ENCODE data around the gene RGL3.
"Not testable (repeated sequence)": the region's sequence is repeated elsewhere in the genome, so short reads cannot be mapped to it uniquely, and the experiment has no call there.

Gene RGL3

DNA sequence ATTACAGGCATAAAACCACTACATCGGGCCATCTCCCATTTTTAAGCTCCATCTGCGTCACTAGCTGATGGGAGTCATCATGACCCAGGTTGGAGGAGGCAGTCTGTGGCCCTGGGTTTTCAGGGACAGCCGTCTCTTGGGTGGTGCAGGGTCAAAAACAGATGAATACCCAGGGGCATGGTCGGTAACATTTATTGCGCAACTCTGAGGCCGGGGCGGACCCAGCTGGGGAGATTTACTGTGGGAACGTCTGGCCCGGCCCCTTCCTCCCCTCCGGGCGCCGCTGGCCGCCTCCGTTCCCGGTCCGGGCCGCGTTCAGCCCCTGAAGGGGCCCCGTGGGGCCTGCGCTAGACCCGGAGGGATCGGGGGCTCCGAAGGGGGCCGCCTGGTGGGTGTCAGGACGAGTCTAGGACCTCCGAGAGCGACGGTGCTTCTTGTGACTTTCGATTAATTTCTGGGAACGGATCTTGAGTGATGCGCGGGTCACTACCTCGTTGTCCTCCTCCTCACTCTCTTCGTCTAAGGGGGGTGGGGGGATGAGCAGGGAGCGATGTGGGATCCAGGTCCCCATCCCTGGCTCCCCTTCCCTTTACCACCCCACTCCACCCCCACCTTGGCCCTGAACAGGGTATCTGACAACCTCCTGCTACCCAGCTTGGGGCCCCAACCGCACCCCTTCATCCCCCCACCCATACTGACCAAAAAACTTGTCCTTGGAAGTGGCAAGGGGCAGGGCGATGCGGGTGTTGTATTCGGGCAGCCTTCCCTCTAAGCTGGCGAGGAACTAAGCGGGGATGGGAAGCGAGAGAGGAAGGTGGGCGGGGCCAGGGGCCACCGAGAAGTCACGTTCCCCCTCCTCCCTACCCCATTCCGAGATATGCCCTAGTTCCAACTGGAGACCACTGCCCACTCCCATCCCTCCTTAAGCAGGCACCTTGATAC lies 1.6 kb upstream of the RGL3 start:
- no peak for DNase-seq

DNA sequence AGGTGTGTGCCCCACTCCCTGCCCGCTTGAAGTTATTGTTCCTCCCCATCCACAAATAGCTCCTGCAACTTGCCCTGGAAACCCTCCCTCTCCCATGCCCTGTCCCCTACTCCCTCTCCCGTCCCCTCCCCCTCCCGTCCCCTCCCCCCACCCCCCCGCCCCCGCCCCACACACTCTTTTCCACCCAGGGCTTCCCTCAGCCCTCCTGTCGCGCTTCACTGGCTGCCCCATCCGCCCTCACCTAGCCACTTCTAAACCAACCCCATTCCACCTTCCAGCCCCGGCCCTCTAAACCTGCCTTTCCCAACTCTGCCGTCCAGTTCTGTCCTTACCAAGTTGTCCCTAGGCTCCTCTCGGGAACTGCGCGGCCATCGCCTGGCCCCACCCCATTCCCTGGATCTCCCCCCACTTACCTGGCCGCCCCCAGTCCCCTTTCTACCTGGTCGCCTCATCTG lies 993 bp downstream of the RGL3 start:
- DNase-seq, result no peak

- no peak for DNase-seq
Observed at GRCh38 chr19:11416346-11417052, 2.6 kb downstream of the RGL3 start.

DNA sequence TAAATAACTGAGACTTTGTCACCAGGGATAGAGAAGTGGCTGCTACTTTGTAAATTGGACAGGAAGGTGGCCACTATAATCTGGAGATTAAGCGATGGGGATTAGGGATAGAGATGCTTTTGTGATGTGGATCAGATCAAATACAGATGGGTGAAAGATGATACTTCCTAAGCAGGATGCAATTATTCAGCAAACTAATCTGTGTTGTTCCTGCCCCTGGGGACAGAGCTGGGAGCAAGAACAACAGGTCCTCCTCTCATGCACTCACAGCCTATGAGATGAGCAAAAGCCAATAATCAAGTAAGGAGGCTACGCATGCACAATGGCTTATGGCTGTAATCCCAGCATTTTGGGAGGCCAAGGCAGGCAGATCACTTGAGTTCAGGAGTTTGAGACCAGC lies 4.6 kb downstream of the RGL3 start:
- no peak for DNase-seq

DNA sequence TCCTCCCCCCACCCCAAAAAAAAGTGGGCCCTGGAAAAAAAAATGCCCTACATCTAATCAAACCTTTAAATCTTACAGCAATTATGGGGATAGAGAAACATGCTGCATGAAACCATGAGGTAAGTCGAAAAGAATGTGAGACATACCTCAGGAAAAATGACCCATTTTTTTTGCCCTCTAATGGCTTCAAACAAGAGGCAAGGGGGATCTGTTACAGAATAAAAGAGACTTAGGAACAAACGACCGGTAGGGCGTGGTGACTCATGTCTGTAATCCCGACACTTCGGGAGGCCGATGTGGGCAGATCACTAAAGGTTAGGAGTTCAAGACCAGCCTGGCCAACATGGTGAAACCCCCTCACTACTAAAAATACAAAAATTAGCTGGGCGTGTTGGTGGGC lies 8.4 kb downstream of the RGL3 start:
- DNase-seq, result no peak

- DNase-seq, result no peak
Observed at GRCh38 chr19:11408591-11408990, 10.5 kb downstream of the RGL3 start.

DNA sequence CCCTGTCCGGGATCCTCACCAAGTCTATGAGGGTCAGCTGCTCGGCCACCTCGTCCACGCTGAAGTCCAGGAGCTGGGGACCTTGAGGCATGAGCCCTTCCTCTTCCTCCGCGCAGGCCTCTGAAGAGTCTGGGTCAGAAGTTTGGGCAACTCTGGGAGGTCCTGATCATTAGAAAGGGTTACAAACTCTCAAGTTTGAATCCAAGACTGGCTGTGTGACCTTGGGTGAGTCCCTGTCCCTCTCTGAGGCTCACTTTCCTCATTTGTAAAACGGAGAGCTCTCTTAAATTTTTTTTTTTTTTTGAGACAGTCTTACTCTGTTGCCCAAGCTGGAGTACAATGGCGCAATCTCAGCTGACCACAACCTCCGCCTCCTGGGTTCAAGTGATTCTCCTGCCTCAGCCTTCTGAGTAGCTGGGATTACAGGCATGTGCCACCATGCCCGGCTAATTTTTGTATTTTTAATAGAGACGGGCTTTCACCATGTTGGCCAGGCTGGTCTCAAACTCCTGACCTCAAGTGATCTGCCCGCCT lies 12.3 kb downstream of the RGL3 start:
- DNase-seq, result not testable (repeated sequence)

DNA sequence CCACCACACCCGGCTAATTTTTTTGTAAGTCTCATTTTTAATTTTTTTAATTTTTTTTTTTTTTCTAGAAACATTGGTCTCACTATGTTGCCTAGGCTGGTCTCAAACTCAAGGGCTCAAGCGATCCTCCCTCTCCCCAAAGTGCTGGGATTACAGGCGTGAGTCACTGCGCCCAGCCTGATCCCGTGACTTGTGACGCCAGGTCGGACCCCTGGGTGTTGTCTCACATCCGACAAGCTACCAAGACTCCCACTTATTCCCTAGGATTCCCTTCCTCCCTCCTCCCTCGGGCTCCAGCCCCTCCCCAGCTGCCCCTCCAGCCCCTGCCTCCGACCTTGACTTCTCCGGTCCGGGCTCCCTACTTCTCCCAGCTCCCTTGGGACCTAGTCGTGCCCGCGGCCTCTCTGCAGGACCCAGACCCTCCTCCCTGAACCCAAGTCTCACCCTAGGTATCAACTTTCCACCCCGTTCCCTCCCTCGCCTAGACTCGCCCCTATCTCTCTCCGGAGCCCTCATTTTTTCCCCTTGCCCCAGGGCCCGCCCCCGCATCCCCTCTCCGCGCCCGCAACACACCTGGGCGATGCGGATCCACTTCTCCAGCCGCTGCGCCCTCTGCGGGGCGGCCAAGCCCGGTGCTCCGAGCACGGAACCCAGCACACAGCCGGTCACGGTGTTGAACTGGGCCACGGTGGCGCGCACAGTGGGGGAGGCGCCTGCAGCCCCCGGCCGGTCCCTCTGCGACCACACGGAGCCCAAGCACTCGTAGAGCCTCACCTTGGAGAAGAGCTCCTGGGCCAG lies 13.1 kb downstream of the RGL3 start:
- DNase-seq, result peak; percentile 66 to 70

DNA sequence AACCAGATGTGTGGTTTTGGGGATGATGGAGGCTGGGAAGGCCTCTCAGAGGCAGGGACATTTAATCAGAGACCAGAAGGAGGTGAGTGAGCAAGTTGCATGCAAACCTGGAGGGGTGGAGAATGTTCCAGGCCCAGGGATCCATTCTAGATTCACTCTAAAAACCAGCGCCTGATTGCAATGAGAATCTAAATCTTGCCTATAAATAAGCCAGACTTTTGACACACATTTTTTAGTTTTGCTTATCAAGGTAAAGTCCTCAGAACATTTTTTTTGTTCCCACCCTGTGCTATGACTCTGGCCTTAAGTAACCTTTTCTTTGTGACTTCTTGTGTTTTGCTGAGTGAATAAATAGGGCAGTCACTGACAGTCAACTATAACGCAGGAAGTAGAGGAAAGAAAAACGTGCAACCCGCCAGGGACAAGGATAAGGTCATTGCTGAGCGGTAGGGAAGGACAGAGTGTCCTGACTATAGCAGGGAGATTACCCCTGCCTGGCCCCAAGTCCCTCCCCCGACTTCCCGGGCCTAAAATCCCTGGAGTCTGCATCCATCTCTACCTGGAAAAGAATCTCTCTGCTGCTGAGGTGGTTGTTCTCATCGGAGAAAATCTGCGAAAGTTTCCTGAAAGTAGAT lies 14.4 kb downstream of the RGL3 start:
- DNase-seq, result no peak

- DNase-seq, result no peak
Observed at GRCh38 chr19:11401808-11402543, 17.1 kb downstream of the RGL3 start.

DNA sequence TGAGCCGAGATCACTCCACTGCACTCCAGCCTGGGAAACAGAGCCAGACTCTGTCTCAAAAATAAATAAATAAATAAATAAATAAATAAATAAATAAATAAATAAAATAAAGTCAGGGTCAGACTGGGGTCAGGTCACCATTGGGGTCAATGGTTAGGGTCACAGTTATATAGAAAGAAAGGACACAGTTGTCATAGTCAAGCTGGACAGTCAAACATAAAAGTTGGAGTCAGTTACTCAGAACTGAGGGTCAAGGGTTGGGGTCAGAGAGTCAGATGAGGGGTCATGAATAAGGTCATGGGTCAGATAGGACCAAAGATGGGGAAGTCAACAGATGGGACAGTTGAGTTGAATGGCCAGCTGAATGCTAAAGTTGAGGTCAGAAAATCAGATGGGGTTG lies 18.3 kb downstream of the RGL3 start:
- DNase-seq, result no peak

DNA sequence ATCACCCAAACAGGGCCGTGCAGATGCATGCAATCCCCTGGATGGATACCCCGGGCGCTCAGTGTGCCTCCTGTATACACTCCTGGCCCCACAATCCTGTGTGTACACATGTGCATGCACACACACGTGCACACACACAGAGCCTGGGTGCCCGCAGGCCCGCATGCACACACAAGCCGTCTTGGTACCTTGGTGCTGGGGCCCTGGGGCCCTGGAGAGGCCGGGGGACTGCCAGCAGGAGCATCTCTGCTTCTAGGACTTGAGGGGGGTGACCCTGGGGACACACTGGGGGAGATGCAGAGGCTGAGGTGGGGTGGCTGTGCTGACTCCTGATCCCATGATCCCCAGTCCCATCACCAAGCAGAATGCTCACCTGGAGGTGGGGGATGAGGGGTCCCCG lies 19.4 kb downstream of the RGL3 start:
- DNase-seq, result no peak

GRCh38 chr19:11397089-11397610 lies 22.0 kb downstream of the RGL3 start:
- DNase-seq, result no peak

GRCh38 chr19:11390933-11391680 lies 28.0 kb downstream of the RGL3 start:
- DNase-seq, result no peak

DNA sequence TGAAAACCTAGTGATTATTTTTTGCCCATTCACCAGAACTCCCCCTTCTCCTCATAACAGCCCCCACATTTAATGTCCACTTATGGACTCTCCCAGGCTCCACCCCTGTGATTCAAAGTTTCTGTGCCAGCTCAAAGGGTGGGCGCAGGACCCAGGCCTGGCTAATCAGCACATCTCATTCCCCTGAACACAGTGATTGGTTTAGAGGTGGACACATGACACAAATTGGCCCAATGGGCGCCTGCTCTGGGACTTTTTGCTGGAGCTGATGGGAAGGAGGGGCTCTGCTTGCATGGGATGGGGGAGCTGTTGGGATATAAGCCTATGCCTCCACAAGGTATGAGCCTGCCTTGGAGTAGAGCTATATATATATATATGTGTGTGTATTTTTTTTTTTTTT lies 28.8 kb downstream of the RGL3 start:
- DNase-seq, result no peak

- DNase-seq, result no peak
Observed at GRCh38 chr19:11387162-11388034, 31.7 kb downstream of the RGL3 start.

DNA sequence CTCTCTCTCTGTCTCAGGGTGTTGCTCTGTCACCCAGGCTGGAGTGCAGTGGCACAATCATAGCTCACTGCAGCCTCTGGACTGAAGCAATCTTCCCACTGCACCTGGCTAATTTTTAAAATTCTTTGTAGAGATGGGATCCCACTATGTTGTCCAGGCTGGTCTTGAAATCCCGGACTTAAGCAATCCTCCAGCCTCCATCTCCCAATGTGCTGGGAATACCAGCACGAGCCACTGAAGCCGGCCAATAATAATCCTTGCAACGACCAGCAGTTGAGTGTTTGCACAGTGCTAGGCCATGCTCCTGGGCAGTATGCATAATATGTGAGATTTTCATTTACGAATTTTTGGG lies 34.4 kb downstream of the RGL3 start:
- DNase-seq, result no peak

GRCh38 chr19:11383706-11384048 lies 35.4 kb downstream of the RGL3 start:
- DNase-seq, result no peak

- peak; percentile 69 to 76 for DNase-seq
Observed at GRCh38 chr19:11382898-11383705, 36.0 kb downstream of the RGL3 start.

All from activated T-cell treated with anti-CD3 and anti-CD28 coated beads, Interleukin-2, amount 50 U/mL, for 48 hours (primary cell).